ENCODE measurements around the gene ATP13A5.

The ATP13A5 gene

GRCh38 chr3:193388361-193388760, 9.8 kb upstream of the ATP13A5 start:
- H3K4me1 ChIP-seq (ENCODE audit: control insufficient read depth, insufficient read depth, low read length): peaks cover 2% of the 10 kb centered on the region
- no peaks in the 10 kb centered on the region for H3K9me3 ChIP-seq (ENCODE audit: control insufficient read depth, insufficient read depth, low read length)
- no peak overlapping the region for H3K4me3 ChIP-seq (ENCODE audit: low read depth, low read length)
- H3K9ac ChIP-seq (ENCODE audit: low read depth, low read length): no peak overlapping the region
- H3K36me3 ChIP-seq (ENCODE audit: control insufficient read depth, insufficient read depth, low read length): no peaks in the 10 kb centered on the region
- no peaks in the 10 kb centered on the region for H3K27me3 ChIP-seq (ENCODE audit: control insufficient read depth, insufficient read depth, low read length)

- no peak overlapping the region for H3K9ac ChIP-seq (ENCODE audit: low read depth, low read length)
- H3K9me3 ChIP-seq (ENCODE audit: control insufficient read depth, insufficient read depth, low read length): no peaks in the 10 kb centered on the region
- H3K27me3 ChIP-seq (ENCODE audit: control insufficient read depth, insufficient read depth, low read length): no peaks in the 10 kb centered on the region
- no peak overlapping the region for H3K4me3 ChIP-seq (ENCODE audit: low read depth, low read length)
- peaks cover 2% of the 10 kb centered on the region for H3K4me1 ChIP-seq (ENCODE audit: control insufficient read depth, insufficient read depth, low read length)
- no peaks in the 10 kb centered on the region for H3K36me3 ChIP-seq (ENCODE audit: control insufficient read depth, insufficient read depth, low read length)
These were observed 9.0 kb upstream of the ATP13A5 start for GRCh38 chr3:193387596-193387995.

GRCh38 chr3:193377591-193377990, 962 bp downstream of the ATP13A5 start:
- no peak overlapping the region for H3K4me3 ChIP-seq (ENCODE audit: low read depth, low read length)
- H3K9me3 ChIP-seq (ENCODE audit: control insufficient read depth, insufficient read depth, low read length): no peaks in the 10 kb centered on the region
- H3K36me3 ChIP-seq (ENCODE audit: control insufficient read depth, insufficient read depth, low read length): no peaks in the 10 kb centered on the region
- no peaks in the 10 kb centered on the region for H3K27me3 ChIP-seq (ENCODE audit: control insufficient read depth, insufficient read depth, low read length)
- peaks cover 2% of the 10 kb centered on the region for H3K4me1 ChIP-seq (ENCODE audit: control insufficient read depth, insufficient read depth, low read length)
- H3K9ac ChIP-seq (ENCODE audit: low read depth, low read length): no peak overlapping the region

- no peaks in the 10 kb centered on the region for H3K9me3 ChIP-seq (ENCODE audit: control insufficient read depth, insufficient read depth, low read length)
- H3K4me3 ChIP-seq (ENCODE audit: low read depth, low read length): no peak overlapping the region
- no peaks in the 10 kb centered on the region for H3K36me3 ChIP-seq (ENCODE audit: control insufficient read depth, insufficient read depth, low read length)
- no peaks in the 10 kb centered on the region for H3K27me3 ChIP-seq (ENCODE audit: control insufficient read depth, insufficient read depth, low read length)
- H3K9ac ChIP-seq (ENCODE audit: low read depth, low read length): no peak overlapping the region
- H3K4me1 ChIP-seq (ENCODE audit: control insufficient read depth, insufficient read depth, low read length): peaks cover 2% of the 10 kb centered on the region
These were observed 2.9 kb downstream of the ATP13A5 start for GRCh38 chr3:193375614-193376013.

GRCh38 chr3:193372783-193373182, 5.8 kb downstream of the ATP13A5 start:
- H3K9me3 ChIP-seq (ENCODE audit: control insufficient read depth, insufficient read depth, low read length): no peaks in the 10 kb centered on the region
- H3K36me3 ChIP-seq (ENCODE audit: control insufficient read depth, insufficient read depth, low read length): no peaks in the 10 kb centered on the region
- H3K4me3 ChIP-seq (ENCODE audit: low read depth, low read length): no peak overlapping the region
- H3K4me1 ChIP-seq (ENCODE audit: control insufficient read depth, insufficient read depth, low read length): no peaks in the 10 kb centered on the region
- H3K27me3 ChIP-seq (ENCODE audit: control insufficient read depth, insufficient read depth, low read length): no peaks in the 10 kb centered on the region
- no peak overlapping the region for H3K9ac ChIP-seq (ENCODE audit: low read depth, low read length)

GRCh38 chr3:193367868-193368267, 10.7 kb downstream of the ATP13A5 start:
- Histone ChIP-seq H3K4me3 (ENCODE audit: low read depth, low read length) (no peak overlapping the region), H3K36me3 (ENCODE audit: control insufficient read depth, insufficient read depth, low read length) (no peaks in the 10 kb centered on the region), H3K27me3 (ENCODE audit: control insufficient read depth, insufficient read depth, low read length) (no peaks in the 10 kb centered on the region), H3K9ac (ENCODE audit: low read depth, low read length) (no peak overlapping the region), H3K4me1 (ENCODE audit: control insufficient read depth, insufficient read depth, low read length) (no peaks in the 10 kb centered on the region), H3K9me3 (ENCODE audit: control insufficient read depth, insufficient read depth, low read length) (no peaks in the 10 kb centered on the region)

- Histone ChIP-seq H3K4me3 (ENCODE audit: low read depth, low read length) (no peak overlapping the region), H3K9me3 (ENCODE audit: control insufficient read depth, insufficient read depth, low read length) (no peaks in the 10 kb centered on the region), H3K9ac (ENCODE audit: low read depth, low read length) (no peak overlapping the region), H3K36me3 (ENCODE audit: control insufficient read depth, insufficient read depth, low read length) (no peaks in the 10 kb centered on the region), H3K4me1 (ENCODE audit: control insufficient read depth, insufficient read depth, low read length) (no peaks in the 10 kb centered on the region), H3K27me3 (ENCODE audit: control insufficient read depth, insufficient read depth, low read length) (no peaks in the 10 kb centered on the region)
These were observed 21.3 kb downstream of the ATP13A5 start for GRCh38 chr3:193357291-193357690.

- Histone ChIP-seq H3K27me3 (ENCODE audit: control insufficient read depth, insufficient read depth, low read length) (no peaks in the 10 kb centered on the region), H3K9me3 (ENCODE audit: control insufficient read depth, insufficient read depth, low read length) (no peaks in the 10 kb centered on the region), H3K4me1 (ENCODE audit: control insufficient read depth, insufficient read depth, low read length) (peaks cover 4% of the 10 kb centered on the region), H3K4me3 (ENCODE audit: low read depth, low read length) (no peak overlapping the region), H3K36me3 (ENCODE audit: control insufficient read depth, insufficient read depth, low read length) (no peaks in the 10 kb centered on the region), H3K9ac (ENCODE audit: low read depth, low read length) (no peak overlapping the region)
These were observed 24.1 kb downstream of the ATP13A5 start for GRCh38 chr3:193354423-193354822.

- H3K27me3 ChIP-seq (ENCODE audit: control insufficient read depth, insufficient read depth, low read length): no peaks in the 10 kb centered on the region
- no peak overlapping the region for H3K4me3 ChIP-seq (ENCODE audit: low read depth, low read length)
These were observed 27.8 kb downstream of the ATP13A5 start for GRCh38 chr3:193350744-193351143.

GRCh38 chr3:193348686-193349085, 29.9 kb downstream of the ATP13A5 start:
- no peaks in the 10 kb centered on the region for H3K27me3 ChIP-seq (ENCODE audit: control insufficient read depth, insufficient read depth, low read length)
- H3K9ac ChIP-seq (ENCODE audit: low read depth, low read length): no peak overlapping the region
- no peak overlapping the region for H3K4me3 ChIP-seq (ENCODE audit: low read depth, low read length)
- H3K36me3 ChIP-seq (ENCODE audit: control insufficient read depth, insufficient read depth, low read length): no peaks in the 10 kb centered on the region
- H3K4me1 ChIP-seq (ENCODE audit: control insufficient read depth, insufficient read depth, low read length): peaks cover 29% of the 10 kb centered on the region
- H3K9me3 ChIP-seq (ENCODE audit: control insufficient read depth, insufficient read depth, low read length): no peaks in the 10 kb centered on the region

More at GRCh38 chr3:193350744-193351143, 27.8 kb downstream of the ATP13A5 start:
- no peak overlapping the region for H3K9ac ChIP-seq (ENCODE audit: low read depth, low read length)
- no peaks in the 10 kb centered on the region for H3K36me3 ChIP-seq (ENCODE audit: control insufficient read depth, insufficient read depth, low read length)
- H3K4me1 ChIP-seq (ENCODE audit: control insufficient read depth, insufficient read depth, low read length): peaks cover 29% of the 10 kb centered on the region
- H3K9me3 ChIP-seq (ENCODE audit: control insufficient read depth, insufficient read depth, low read length): no peaks in the 10 kb centered on the region

GRCh38 chr3:193347521-193348501, 30.7 kb downstream of the ATP13A5 start:
- Histone ChIP-seq H3K4me3 (ENCODE audit: low read depth, low read length) (no peak overlapping the region), H3K27me3 (ENCODE audit: control insufficient read depth, insufficient read depth, low read length) (no peaks in the 10 kb centered on the region), H3K9ac (ENCODE audit: low read depth, low read length) (no peak overlapping the region), H3K36me3 (ENCODE audit: control insufficient read depth, insufficient read depth, low read length) (no peaks in the 10 kb centered on the region), H3K4me1 (ENCODE audit: control insufficient read depth, insufficient read depth, low read length) (peaks cover 29% of the 10 kb centered on the region), H3K9me3 (ENCODE audit: control insufficient read depth, insufficient read depth, low read length) (no peaks in the 10 kb centered on the region)

GRCh38 chr3:193346259-193346658, 32.3 kb downstream of the ATP13A5 start:
- H3K9ac ChIP-seq (ENCODE audit: low read depth, low read length): no peak overlapping the region
- no peak overlapping the region for H3K4me3 ChIP-seq (ENCODE audit: low read depth, low read length)
- no peaks in the 10 kb centered on the region for H3K9me3 ChIP-seq (ENCODE audit: control insufficient read depth, insufficient read depth, low read length)
- H3K4me1 ChIP-seq (ENCODE audit: control insufficient read depth, insufficient read depth, low read length): peaks cover 29% of the 10 kb centered on the region
- H3K36me3 ChIP-seq (ENCODE audit: control insufficient read depth, insufficient read depth, low read length): no peaks in the 10 kb centered on the region
- no peaks in the 10 kb centered on the region for H3K27me3 ChIP-seq (ENCODE audit: control insufficient read depth, insufficient read depth, low read length)

All from iPS-15b (cell line).